SU-DHL-6 (cell line): ENCODE measurements around the gene GNB4.

ENCODE experiments used
- EZH2phosphoT487 ChIP-seq: fragments of 200-600 bp; sonication (generic), shearing (Covaris generic); conservative IDR thresholded peaks from 2 replicates; pipeline ENCODE4 v1.6.1; 2018; ENCODE audit warnings: mild to moderate bottlenecking, antibody characterized with exemption, low read length, moderate library complexity, mixed read lengths
- TF ChIP-seq, protein P1 (sequence below): fragments of 200-600 bp; sonication (generic); IDR thresholded peaks from one replicate; pipeline ENCODE4 v1.5.1; 2017; ENCODE audit warnings: antibody characterized with exemption, mild to moderate bottlenecking, low read length, moderate library complexity; ENCODE audit not compliant: insufficient read depth, poor library complexity, severe bottlenecking

DNA sequence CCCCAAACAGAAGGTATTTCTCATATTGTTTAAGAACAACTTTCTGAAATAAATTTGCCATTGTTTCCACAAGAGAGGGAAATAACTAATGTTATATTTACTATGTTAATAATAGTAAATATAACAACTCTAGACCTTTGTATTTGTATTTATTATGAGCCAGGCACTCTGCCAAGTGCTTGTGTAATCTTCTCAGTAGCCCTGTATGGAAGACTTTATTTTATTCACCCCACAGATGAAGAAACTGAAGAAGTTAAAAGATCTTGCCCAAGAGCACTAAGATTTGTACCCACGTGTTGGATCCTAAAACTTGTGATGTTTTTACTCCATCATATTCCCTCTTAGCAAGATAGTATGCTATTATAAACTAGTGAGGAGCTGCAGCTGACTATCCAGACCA is 12.0 kb upstream of the GNB4 start:
- TF ChIP-seq, protein P1, sequence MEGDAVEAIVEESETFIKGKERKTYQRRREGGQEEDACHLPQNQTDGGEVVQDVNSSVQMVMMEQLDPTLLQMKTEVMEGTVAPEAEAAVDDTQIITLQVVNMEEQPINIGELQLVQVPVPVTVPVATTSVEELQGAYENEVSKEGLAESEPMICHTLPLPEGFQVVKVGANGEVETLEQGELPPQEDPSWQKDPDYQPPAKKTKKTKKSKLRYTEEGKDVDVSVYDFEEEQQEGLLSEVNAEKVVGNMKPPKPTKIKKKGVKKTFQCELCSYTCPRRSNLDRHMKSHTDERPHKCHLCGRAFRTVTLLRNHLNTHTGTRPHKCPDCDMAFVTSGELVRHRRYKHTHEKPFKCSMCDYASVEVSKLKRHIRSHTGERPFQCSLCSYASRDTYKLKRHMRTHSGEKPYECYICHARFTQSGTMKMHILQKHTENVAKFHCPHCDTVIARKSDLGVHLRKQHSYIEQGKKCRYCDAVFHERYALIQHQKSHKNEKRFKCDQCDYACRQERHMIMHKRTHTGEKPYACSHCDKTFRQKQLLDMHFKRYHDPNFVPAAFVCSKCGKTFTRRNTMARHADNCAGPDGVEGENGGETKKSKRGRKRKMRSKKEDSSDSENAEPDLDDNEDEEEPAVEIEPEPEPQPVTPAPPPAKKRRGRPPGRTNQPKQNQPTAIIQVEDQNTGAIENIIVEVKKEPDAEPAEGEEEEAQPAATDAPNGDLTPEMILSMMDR: no peak
- no peak for TF ChIP-seq EZH2phosphoT487
